CD4-positive, alpha-beta memory T cell (primary cell): ENCODE data around the gene ZNF148. TPM values are rescaled to one million over a fixed set of nuclear protein-coding genes. Genes with fewer than 3 reads are reported as not detected.
A peak's percentile ranks its signal among the peaks of the same experiment; 100 is the strongest.
"Not testable (repeated sequence)": the region's sequence is repeated elsewhere in the genome, so short reads cannot be mapped to it uniquely, and the experiment has no call there.

Experiments used
- CTCF ChIA-PET: fragments of 350-600 bp; sonication (Branson Sonifier 250); formaldehyde crosslinking; loops from one replicate; lab custom pipeline; 2021; ENCODE audit warnings: inconsistent platforms; ENCODE audit not compliant: partially characterized antibody; lab: Charles Lee
- POLR2A ChIA-PET: fragments of 350-600 bp; sonication (Branson Sonifier 250); formaldehyde crosslinking; loops from one replicate; lab custom pipeline; 2021; ENCODE audit not compliant: partially characterized antibody; lab: Charles Lee
- DNase-seq, 5 donors: peaks; one replicate each; pipeline versions ENCODE4 v3.0.0 to v3.0.0-alpha.2; 2020 to 2022; ENCODE audit warnings: mixed read lengths in 1 of 5
- H3K27ac ChIP-seq: one replicate; pipeline ENCODE4 v1.7.0; 2013; ENCODE audit warnings: low read depth, low read length
- H3K27me3 ChIP-seq: 2 replicates; pipeline ENCODE4 v1.7.0; 2013; ENCODE audit warnings: mild to moderate bottlenecking, low read length, moderate library complexity; ENCODE audit not compliant: insufficient read depth
- H3K36me3 ChIP-seq: 2 replicates; pipeline ENCODE4 v1.7.0; 2013; ENCODE audit warnings: mild to moderate bottlenecking, low read length, moderate library complexity; ENCODE audit not compliant: insufficient read depth
- H3K4me1 ChIP-seq: 2 replicates; pipeline ENCODE4 v1.7.0; 2013; ENCODE audit warnings: mild to moderate bottlenecking, low read length, moderate library complexity; ENCODE audit not compliant: insufficient read depth
- H3K4me3 ChIP-seq, 2 donors: one replicate each; pipeline ENCODE4 v1.7.0; 2013; ENCODE audit warnings: low read length in 2 of 2, mild to moderate bottlenecking in 1 of 2
- H3K9me3 ChIP-seq, 2 donors: one replicate each; pipeline ENCODE4 v1.7.0; 2013; ENCODE audit warnings: low read length in 2 of 2, control low read depth in 1 of 2; ENCODE audit not compliant: control insufficient read depth in 1 of 2
- H3K27ac Mint-ChIP-seq, 7 donors: one replicate each; pipeline ENCODE4 v1.8.0; 2020 to 2021; ENCODE audit warnings: mixed read lengths in 7 of 7, mild to moderate bottlenecking in 6 of 7, inconsistent platforms in 3 of 7, moderate library complexity in 3 of 7
- H3K27me3 Mint-ChIP-seq, 2 donors: one replicate each; pipeline ENCODE4 v1.8.0; 2020 to 2021; ENCODE audit warnings: mixed read lengths in 2 of 2
- H3K36me3 Mint-ChIP-seq, 2 donors: one replicate each; pipeline ENCODE4 v1.8.0; 2020 to 2021; ENCODE audit warnings: mixed read lengths in 2 of 2, inconsistent platforms in 1 of 2, mild to moderate bottlenecking in 1 of 2
- H3K4me1 Mint-ChIP-seq, 4 donors: one replicate each; pipeline ENCODE4 v1.8.0; 2020 to 2021; ENCODE audit warnings: mixed read lengths in 4 of 4, mild to moderate bottlenecking in 1 of 4
- H3K4me3 Mint-ChIP-seq, 8 donors: one replicate each; pipeline ENCODE4 v1.8.0; 2020 to 2021; ENCODE audit warnings: mixed read lengths in 8 of 8, mild to moderate bottlenecking in 7 of 8, moderate library complexity in 6 of 8, inconsistent platforms in 3 of 8
- H3K9me3 Mint-ChIP-seq, 8 donors: one replicate each; pipeline ENCODE4 v1.8.0; 2020 to 2021; ENCODE audit warnings: mixed read lengths in 8 of 8, mild to moderate bottlenecking in 5 of 8, inconsistent platforms in 3 of 8, moderate library complexity in 1 of 8
- intact Hi-C: fragments of 100-400 bp; cut with micrococcal nuclease; formaldehyde crosslinking; loops from one replicate; pipeline ENCODE4 v1.15.1; 2023
- polyA plus RNA-seq, 2 donors: library from polyadenylated mRNA; unstranded; fragments of 300-500 nt; fragmentation: Illumina TruSeq; gene quantifications; one replicate each; pipeline ENCODE4 v1.2.3, GENCODE V29; 2021
- total RNA-seq, 2 experiments: library from RNA; stranded (reverse); gene quantifications; one replicate each; pipeline ENCODE4 v1.2.3, GENCODE V29; 2021

ZNF148 gene
- total and polyA plus RNA-seq, 4 experiments from 2014 or later, result 60.6 to 74.7 (median 64.0) TPM

- DNase-seq, POLR2A ChIA-PET, H3K36me3 ChIP-seq, CTCF ChIA-PET, H3K27ac ChIP-seq, H3K9me3 ChIP-seq, H3K27me3 Mint-ChIP-seq, H3K9me3 Mint-ChIP-seq, H3K4me3 ChIP-seq, H3K27me3 ChIP-seq, intact Hi-C loops, H3K27ac Mint-ChIP-seq, H3K36me3 Mint-ChIP-seq: not testable (repeated sequence)
- H3K4me1 ChIP-seq, result peaks cover 14% of the 10 kb centered on the region
- peak overlapping the region in 1 of 8 donors; percentile 38 for H3K4me3 Mint-ChIP-seq
- H3K4me1 Mint-ChIP-seq, result peaks cover 11 to 20% (median 15%) of the 10 kb centered on the region in 4 donors
Measured at GRCh38 chr3:125388369-125388768, 13.2 kb upstream of the ZNF148 start.

- ChIA-PET CTCF (interaction anchor here (1.3 kb wide), 1 partner anchor 12 kb away, joined by 4 read pairs; the partner anchor contains the start of gene ZNF148), POLR2A (interaction anchor here (1.4 kb wide), 1 partner anchor 11 kb away, joined by 5 read pairs; the partner anchor contains the start of gene ZNF148)
- no peaks in the 10 kb centered on the region for H3K9me3 Mint-ChIP-seq
- no peak for DNase-seq
- peaks cover 18% of the 10 kb centered on the region for H3K4me1 ChIP-seq
- peaks cover 14 to 25% (median 20%) of the 10 kb centered on the region in 4 donors for H3K4me1 Mint-ChIP-seq
- intact Hi-C loops, result no loop called here
- peak overlapping the region in 1 of 8 donors; percentile 16 for H3K4me3 Mint-ChIP-seq
- no peaks in the 10 kb centered on the region for H3K9me3 ChIP-seq
- H3K27ac Mint-ChIP-seq, result no peak overlapping the region
- no peaks in the 10 kb centered on the region for H3K36me3 ChIP-seq
- H3K4me3 ChIP-seq, result no peak overlapping the region
- no peaks in the 10 kb centered on the region for H3K27me3 ChIP-seq
- H3K36me3 Mint-ChIP-seq, result no peaks in the 10 kb centered on the region
- H3K27ac ChIP-seq, result no peak overlapping the region
- peaks cover 0 to 7% of the 10 kb centered on the region in 2 donors for H3K27me3 Mint-ChIP-seq
Measured at GRCh38 chr3:125386811-125387210, 11.7 kb upstream of the ZNF148 start.

- Histone ChIP-seq H3K27ac (no peak overlapping the region), H3K27me3 (no peaks in the 10 kb centered on the region), H3K36me3 (no peaks in the 10 kb centered on the region), H3K4me3 (no peak overlapping the region), H3K9me3 (no peaks in the 10 kb centered on the region), H3K4me1 (peaks cover 11% of the 10 kb centered on the region)
- Mint-ChIP-seq H3K36me3 (no peaks in the 10 kb centered on the region), H3K27me3 (peaks cover 0 to 5% of the 10 kb centered on the region in 2 donors), H3K27ac (no peak overlapping the region), H3K9me3 (no peaks in the 10 kb centered on the region), H3K4me1 (peaks cover 7 to 19% (median 12%) of the 10 kb centered on the region in 4 donors), H3K4me3 (no peak overlapping the region)
- DNase-seq, result no peak
- CTCF ChIA-PET, result no interaction called here
- POLR2A ChIA-PET, result no interaction called here
- intact Hi-C loops, result no loop called here
Measured at GRCh38 chr3:125383744-125384143, 8.6 kb upstream of the ZNF148 start.

- Histone ChIP-seq H3K9me3 (no peaks in the 10 kb centered on the region), H3K27me3 (no peaks in the 10 kb centered on the region), H3K27ac (no peak overlapping the region), H3K4me1 (peaks cover 11% of the 10 kb centered on the region), H3K4me3 (no peak overlapping the region), H3K36me3 (no peaks in the 10 kb centered on the region)
- Mint-ChIP-seq H3K36me3 (no peaks in the 10 kb centered on the region), H3K4me3 (no peak overlapping the region), H3K27ac (peak overlapping the region in 1 of 7 donors; percentile 5), H3K9me3 (no peaks in the 10 kb centered on the region), H3K4me1 (peaks cover 7 to 11% (median 9%) of the 10 kb centered on the region in 4 donors), H3K27me3 (peaks cover 0 to 5% of the 10 kb centered on the region in 2 donors)
- ChIA-PET POLR2A (interaction anchor here (0.7 kb wide), 1 partner anchor 9 kb away, joined by 3 read pairs; no protein-coding TSS in a partner anchor), CTCF (no interaction called here)
- intact Hi-C loops, result no loop called here
- no peak for DNase-seq
Measured at GRCh38 chr3:125382298-125382697, 7.2 kb upstream of the ZNF148 start.

- Mint-ChIP-seq H3K36me3 (no peaks in the 10 kb centered on the region), H3K4me3 (peak overlapping the region in 2 of 8 donors; percentile 41 to 50), H3K4me1 (peaks cover 7 to 11% (median 9%) of the 10 kb centered on the region in 4 donors), H3K9me3 (no peaks in the 10 kb centered on the region), H3K27me3 (peaks cover 0 to 5% of the 10 kb centered on the region in 2 donors), H3K27ac (peak overlapping the region in 1 of 7 donors; percentile 5)
- DNase-seq, result peak in 4 of 5 donors; percentile 4 to 19 (median 15)
- POLR2A ChIA-PET, result interaction anchor here (0.7 kb wide), 1 partner anchor 9 kb away, joined by 3 read pairs; no protein-coding TSS in a partner anchor
- Histone ChIP-seq H3K9me3 (no peaks in the 10 kb centered on the region), H3K4me1 (peaks cover 11% of the 10 kb centered on the region), H3K4me3 (no peak overlapping the region), H3K27ac (no peak overlapping the region), H3K36me3 (no peaks in the 10 kb centered on the region), H3K27me3 (no peaks in the 10 kb centered on the region)
- CTCF ChIA-PET, result interaction anchor here (1.2 kb wide), 1 partner anchor 55 kb away, joined by 3 read pairs; no protein-coding TSS in a partner anchor
- intact Hi-C loops, result no loop called here
Measured at GRCh38 chr3:125381743-125382142, 6.6 kb upstream of the ZNF148 start.

GRCh38 chr3:125381314-125381713, 6.2 kb upstream of the ZNF148 start:
- Histone ChIP-seq H3K9me3 (no peaks in the 10 kb centered on the region), H3K4me3 (no peak overlapping the region), H3K27me3 (no peaks in the 10 kb centered on the region), H3K27ac (no peak overlapping the region), H3K36me3 (no peaks in the 10 kb centered on the region), H3K4me1 (peaks cover 11% of the 10 kb centered on the region)
- no peaks in the 10 kb centered on the region for H3K36me3 Mint-ChIP-seq
- intact Hi-C loops, result no loop called here
- H3K4me1 Mint-ChIP-seq, result peaks cover 8 to 12% (median 9%) of the 10 kb centered on the region in 4 donors
- peak overlapping the region in 2 of 8 donors; percentile 41 to 50 for H3K4me3 Mint-ChIP-seq
- POLR2A ChIA-PET, result interaction anchor here (1.2 kb wide), 1 partner anchor 8 kb away, joined by 4 read pairs; no protein-coding TSS in a partner anchor
- no peaks in the 10 kb centered on the region for H3K9me3 Mint-ChIP-seq
- H3K27ac Mint-ChIP-seq, result peak overlapping the region in 1 of 7 donors; percentile 5
- CTCF ChIA-PET, result interaction anchor here (1.2 to 1.5 kb wide), 2 partner anchors 11 to 56 kb away, joined by 3 read pairs; no protein-coding TSS in a partner anchor
- no peak for DNase-seq
- peaks cover 0 to 5% of the 10 kb centered on the region in 2 donors for H3K27me3 Mint-ChIP-seq

- CTCF ChIA-PET, result no interaction called here
- DNase-seq, result no peak
- Histone ChIP-seq H3K36me3 (no peaks in the 10 kb centered on the region), H3K27me3 (no peaks in the 10 kb centered on the region), H3K9me3 (no peaks in the 10 kb centered on the region), H3K4me1 (peaks cover 19% of the 10 kb centered on the region), H3K27ac (no peak overlapping the region), H3K4me3 (no peak overlapping the region)
- Mint-ChIP-seq H3K36me3 (peaks cover 0 to 12% of the 10 kb centered on the region in 2 donors), H3K4me1 (peaks cover 13 to 26% (median 21%) of the 10 kb centered on the region in 4 donors), H3K27me3 (peaks cover 0 to 5% of the 10 kb centered on the region in 2 donors), H3K4me3 (no peak overlapping the region), H3K9me3 (no peaks in the 10 kb centered on the region), H3K27ac (no peak overlapping the region)
- POLR2A ChIA-PET, result no interaction called here
- intact Hi-C loops, result loop anchor here (5.0 to 10.0 kb wide), 2 partner anchors 143 to 235 kb away; partner anchors contain the start of gene SNX4
Measured at GRCh38 chr3:125379483-125379882, 4.4 kb upstream of the ZNF148 start.
